GM10248 (cell line): ENCODE measurements around the gene LATS2.

ENCODE experiments used
- CTCF ChIA-PET: fragments of 300-600 bp; sonication (Branson Sonifier 250); formaldehyde crosslinking; extraction: SDS; loops from one replicate; lab custom pipeline; 2021; ENCODE audit warnings: antibody characterized with exemption; lab: Yijun Ruan, JAX
- POLR2A ChIA-PET: fragments of 350-650 bp; sonication (Branson Sonifier 250); formaldehyde crosslinking; extraction: SDS; loops from one replicate; lab custom pipeline; 2020; ENCODE audit warnings: antibody characterized with exemption; lab: Yijun Ruan, JAX
- DNase-seq: peaks from one replicate; pipeline ENCODE4 v3.0.0; 2012; ENCODE audit errors: extremely low spot score
- TF ChIP-seq, protein P1 (sequence below): IDR thresholded peaks from 2 replicates; pipeline ENCODE4 v1.5.1; 2012; ENCODE audit warnings: mild to moderate bottlenecking, low read depth; ENCODE audit errors: extremely low read depth, missing control alignments, control extremely low read depth

The LATS2 gene

DNA sequence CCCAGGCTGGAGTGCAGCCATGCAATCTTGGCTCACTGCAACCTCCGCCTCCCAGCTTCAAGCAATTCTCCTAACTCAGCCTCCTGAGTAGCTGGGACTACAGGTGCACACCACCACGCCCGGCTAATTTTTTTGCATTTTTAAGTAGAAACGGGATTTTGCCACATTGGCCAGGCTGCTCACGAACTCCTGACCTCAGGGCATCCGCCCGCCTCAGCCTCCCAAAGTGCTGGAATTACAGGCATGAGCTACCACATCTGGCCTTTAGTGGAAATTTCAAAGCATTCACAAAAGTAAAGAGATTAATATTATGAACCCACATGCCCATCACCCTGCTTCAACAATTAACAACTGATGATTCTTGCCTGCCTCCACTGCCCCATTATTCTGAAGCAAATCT lies 20.5 kb upstream of the LATS2 start:
- TF ChIP-seq, protein P1, sequence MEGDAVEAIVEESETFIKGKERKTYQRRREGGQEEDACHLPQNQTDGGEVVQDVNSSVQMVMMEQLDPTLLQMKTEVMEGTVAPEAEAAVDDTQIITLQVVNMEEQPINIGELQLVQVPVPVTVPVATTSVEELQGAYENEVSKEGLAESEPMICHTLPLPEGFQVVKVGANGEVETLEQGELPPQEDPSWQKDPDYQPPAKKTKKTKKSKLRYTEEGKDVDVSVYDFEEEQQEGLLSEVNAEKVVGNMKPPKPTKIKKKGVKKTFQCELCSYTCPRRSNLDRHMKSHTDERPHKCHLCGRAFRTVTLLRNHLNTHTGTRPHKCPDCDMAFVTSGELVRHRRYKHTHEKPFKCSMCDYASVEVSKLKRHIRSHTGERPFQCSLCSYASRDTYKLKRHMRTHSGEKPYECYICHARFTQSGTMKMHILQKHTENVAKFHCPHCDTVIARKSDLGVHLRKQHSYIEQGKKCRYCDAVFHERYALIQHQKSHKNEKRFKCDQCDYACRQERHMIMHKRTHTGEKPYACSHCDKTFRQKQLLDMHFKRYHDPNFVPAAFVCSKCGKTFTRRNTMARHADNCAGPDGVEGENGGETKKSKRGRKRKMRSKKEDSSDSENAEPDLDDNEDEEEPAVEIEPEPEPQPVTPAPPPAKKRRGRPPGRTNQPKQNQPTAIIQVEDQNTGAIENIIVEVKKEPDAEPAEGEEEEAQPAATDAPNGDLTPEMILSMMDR: no peak
- no peak for DNase-seq
- ChIA-PET CTCF (interaction anchor here (0.8 kb wide), 2 partner anchors 13 to 885 kb away, joined by 3 read pairs; no protein-coding TSS in a partner anchor), POLR2A (no interaction called here)

DNA sequence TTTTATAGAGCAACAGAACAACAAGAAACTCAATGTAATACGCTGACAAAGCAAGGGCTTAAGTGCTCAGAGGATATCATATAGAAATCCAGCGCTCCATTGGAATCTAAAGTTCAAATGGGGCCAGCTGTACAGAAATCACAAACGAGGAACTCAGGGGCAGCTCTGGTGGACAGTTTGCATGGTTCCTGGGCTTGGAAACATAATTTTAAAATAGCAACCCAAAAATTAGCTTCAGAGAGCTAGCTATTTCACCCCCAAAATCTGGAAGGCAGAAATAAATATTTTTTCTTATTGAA lies 19.2 kb upstream of the LATS2 start:
- POLR2A ChIA-PET: no interaction called here
- TF ChIP-seq, protein P1: no peak
- CTCF ChIA-PET: no interaction called here
- no peak for DNase-seq

DNA sequence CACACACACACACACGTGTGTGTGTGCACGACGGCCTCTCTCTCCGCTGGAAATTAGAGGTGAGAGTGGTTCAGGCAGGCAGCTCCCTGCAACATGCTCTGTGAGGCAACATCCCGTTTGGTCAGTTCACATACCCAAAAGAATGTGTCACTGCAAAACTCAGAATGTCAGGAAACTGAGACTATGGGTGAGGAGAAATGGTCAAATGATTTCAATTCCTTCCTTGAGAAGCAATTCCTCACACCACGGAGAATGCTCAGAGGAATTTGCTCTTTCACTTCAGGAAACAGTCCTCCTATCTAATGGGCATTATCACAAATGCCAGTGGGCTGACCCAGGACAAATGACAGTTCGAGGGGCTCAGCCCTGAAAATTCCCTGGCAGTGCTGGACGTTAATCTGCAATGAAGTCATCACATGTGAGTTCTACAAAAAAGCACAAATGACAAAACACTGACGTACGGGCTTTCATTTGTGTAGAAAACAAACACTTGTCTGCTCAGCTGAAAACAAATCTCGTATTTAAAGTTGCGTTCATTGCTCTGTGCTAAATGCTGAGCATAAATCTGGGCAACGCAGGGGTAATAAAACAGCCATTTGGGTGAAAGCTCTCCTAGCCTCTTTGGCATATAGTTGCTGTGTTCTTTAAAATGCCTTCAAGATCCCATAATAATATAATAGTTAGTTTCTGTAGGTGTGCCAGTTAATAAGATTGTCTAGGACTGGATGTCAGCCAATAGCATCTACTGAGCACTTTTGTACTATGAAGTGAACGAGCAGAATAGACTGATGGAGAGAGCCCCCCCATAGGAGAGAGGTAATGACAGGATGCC lies 18.6 kb upstream of the LATS2 start:
- CTCF ChIA-PET: interaction anchor here (1.4 to 2.0 kb wide), 2 partner anchors 10 to 18 kb away, joined by 4 read pairs; partner anchors contain the start of gene LATS2
- TF ChIP-seq, protein P1: no peak
- DNase-seq: no peak
- POLR2A ChIA-PET: no interaction called here

DNA sequence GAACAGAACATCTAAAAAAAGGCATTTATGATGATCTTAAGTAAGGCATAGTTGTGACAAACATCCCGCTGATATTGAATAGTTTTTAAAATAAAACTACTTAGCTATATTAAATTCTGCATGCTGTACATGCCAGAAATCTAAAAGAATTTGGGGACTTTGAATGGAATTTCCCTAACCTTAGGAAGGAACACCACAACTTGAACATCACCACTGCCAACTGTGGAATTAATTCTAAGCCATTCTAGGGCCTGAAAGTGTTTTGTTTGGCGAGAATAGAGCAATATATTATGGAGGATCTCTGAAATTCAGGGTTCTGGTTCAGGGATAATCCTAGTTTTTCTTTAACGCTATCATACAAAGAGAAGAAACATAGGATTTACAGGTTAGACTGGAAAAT lies 17.8 kb upstream of the LATS2 start:
- TF ChIP-seq, protein P1: no peak
- POLR2A ChIA-PET: no interaction called here
- no peak for DNase-seq
- CTCF ChIA-PET: interaction anchor here (1.4 to 2.0 kb wide), 2 partner anchors 9 to 17 kb away, joined by 4 read pairs; partner anchors contain the start of gene LATS2

DNA sequence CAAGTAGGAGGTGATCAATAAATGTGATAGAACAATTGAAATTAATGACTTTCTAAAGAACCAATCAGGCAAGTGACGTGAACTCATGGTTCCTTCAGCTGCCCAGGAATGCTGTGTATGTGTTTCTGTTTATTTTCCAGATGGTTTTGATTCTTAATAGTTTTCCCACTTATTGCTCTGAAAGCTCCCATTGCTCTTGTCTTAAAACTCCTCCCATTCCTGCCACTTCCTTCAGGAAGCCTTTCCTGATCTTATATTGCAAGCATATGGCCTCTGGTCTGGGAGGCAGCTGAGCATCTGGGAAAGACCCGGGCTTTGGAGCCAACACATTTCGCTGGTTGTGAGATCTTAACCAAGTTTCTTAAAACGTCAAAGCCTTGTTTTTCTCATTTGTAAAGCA lies 17.1 kb upstream of the LATS2 start:
- DNase-seq: no peak
- POLR2A ChIA-PET: no interaction called here
- CTCF ChIA-PET: interaction anchor here (1.4 to 2.0 kb wide), 2 partner anchors 8 to 16 kb away, joined by 4 read pairs; partner anchors contain the start of gene LATS2
- TF ChIP-seq, protein P1: no peak

DNA sequence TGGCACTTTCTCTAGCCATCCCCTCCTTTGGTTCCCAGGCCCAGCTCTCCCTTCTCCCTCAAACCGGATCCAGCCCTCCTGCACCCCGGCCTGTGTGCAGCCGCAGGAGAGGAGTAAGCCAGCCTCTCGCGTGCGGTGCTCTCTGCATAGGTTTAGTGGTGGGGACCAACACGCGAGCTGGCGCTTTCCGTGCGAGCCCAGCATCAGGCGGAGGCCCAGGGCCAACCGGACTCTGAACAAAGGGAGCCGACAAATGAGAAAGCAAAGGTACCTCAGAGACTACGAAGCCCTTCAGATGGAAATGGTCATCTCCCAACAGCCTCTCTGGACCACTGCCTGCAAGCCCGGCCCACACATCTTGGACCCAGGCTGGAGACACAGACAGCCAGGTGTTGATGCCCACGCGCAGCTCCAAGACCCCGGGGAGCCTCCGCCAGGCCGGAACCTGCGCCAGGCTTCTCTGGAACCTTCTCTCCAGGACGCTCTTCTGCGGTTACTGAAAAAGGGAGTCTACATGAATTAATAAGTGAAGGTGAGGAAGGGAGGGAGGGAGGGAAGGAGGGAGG lies 16.5 kb upstream of the LATS2 start:
- no peak for DNase-seq
- ChIA-PET POLR2A (no interaction called here), CTCF (interaction anchor here (2.0 kb wide), 1 partner anchor 8 kb away, joined by 4 read pairs; no protein-coding TSS in a partner anchor)
- TF ChIP-seq, protein P1: no peak
